Anterior cingulate cortex (tissue), 58 donors: ENCODE measurements around the gene C2orf72.

Experiments used
- DNase-seq, 58 donors: peaks; one replicate each; lab custom pipeline; 2025; lab: John Stamatoyannopoulos, UW

C2orf72 gene

GRCh38 chr2:231039821-231040364, 2.6 kb downstream of the C2orf72 start:
- DNase-seq: no peak

- DNase-seq: peak in 2 of 58 donors; percentile 18 to 19
These were observed 3.9 kb downstream of the C2orf72 start for GRCh38 chr2:231041061-231041689.

GRCh38 chr2:231043796-231044195, 6.5 kb downstream of the C2orf72 start:
- DNase-seq: no peak

- peak in 1 of 58 donors; percentile 31 for DNase-seq
These were observed 9.6 kb downstream of the C2orf72 start for GRCh38 chr2:231046916-231047273.

- DNase-seq: peak in 51 of 58 donors; percentile 32 to 92 (median 74)
These were observed 10.1 kb downstream of the C2orf72 start for GRCh38 chr2:231047274-231047922.

- peak in 7 of 58 donors; percentile 8 to 62 (median 15) for DNase-seq
These were observed 10.9 kb downstream of the C2orf72 start for GRCh38 chr2:231047923-231048915.

- no peak for DNase-seq
These were observed 12.1 kb downstream of the C2orf72 start for GRCh38 chr2:231049286-231050017.

- DNase-seq: peak in 44 of 58 donors; percentile 13 to 86 (median 56)
These were observed 12.9 kb downstream of the C2orf72 start for GRCh38 chr2:231050018-231050901.

GRCh38 chr2:231051116-231051515, 13.8 kb downstream of the C2orf72 start:
- DNase-seq: no peak

- peak in 56 of 58 donors; percentile 48 to 92 (median 77) for DNase-seq
These were observed 15.4 kb downstream of the C2orf72 start for GRCh38 chr2:231052494-231053451.

GRCh38 chr2:231053846-231054245, 16.5 kb downstream of the C2orf72 start:
- no peak for DNase-seq

GRCh38 chr2:231056453-231057416, 19.4 kb downstream of the C2orf72 start, which contains the start of gene PSMD1:
Gene PSMD1, plus strand, starts transcription at chr2:231056867. Its CDS starts 159 bp downstream, at chr2:231057026.
- peak; percentile 57 to 97 (median 90) for DNase-seq

GRCh38 chr2:231057590-231057989, 20.3 kb downstream of the C2orf72 start:
- no peak for DNase-seq

GRCh38 chr2:231058761-231059550, 21.6 kb downstream of the C2orf72 start:
- DNase-seq: peak in 2 of 58 donors; percentile 16 to 24

- DNase-seq: no peak
These were observed 22.4 kb downstream of the C2orf72 start for GRCh38 chr2:231059756-231060155.

GRCh38 chr2:231062776-231063175, 25.5 kb downstream of the C2orf72 start:
- DNase-seq: no peak
